Measurements from ENCODE around the gene CPZ.

The CPZ gene

GRCh38 chr4:8579526-8580320, 12.8 kb upstream of the CPZ start:
- DNase-seq (no peak), ATAC-seq (replicated peaks) (no peak)
- H3K27me3 Mint-ChIP-seq, result peaks cover 49 to 50% of the 10 kb centered on the region in 2 donors
- H3K4me3 Mint-ChIP-seq, result no peak overlapping the region
- no peak overlapping the region for H3K27ac Mint-ChIP-seq
- no peaks in the 10 kb centered on the region for H3K4me1 Mint-ChIP-seq (ENCODE audit: low read depth in 2 of 2)
- H3K36me3 Mint-ChIP-seq (ENCODE audit: insufficient read depth), result no peaks in the 10 kb centered on the region
- no peaks in the 10 kb centered on the region for H3K9me3 Mint-ChIP-seq

DNA sequence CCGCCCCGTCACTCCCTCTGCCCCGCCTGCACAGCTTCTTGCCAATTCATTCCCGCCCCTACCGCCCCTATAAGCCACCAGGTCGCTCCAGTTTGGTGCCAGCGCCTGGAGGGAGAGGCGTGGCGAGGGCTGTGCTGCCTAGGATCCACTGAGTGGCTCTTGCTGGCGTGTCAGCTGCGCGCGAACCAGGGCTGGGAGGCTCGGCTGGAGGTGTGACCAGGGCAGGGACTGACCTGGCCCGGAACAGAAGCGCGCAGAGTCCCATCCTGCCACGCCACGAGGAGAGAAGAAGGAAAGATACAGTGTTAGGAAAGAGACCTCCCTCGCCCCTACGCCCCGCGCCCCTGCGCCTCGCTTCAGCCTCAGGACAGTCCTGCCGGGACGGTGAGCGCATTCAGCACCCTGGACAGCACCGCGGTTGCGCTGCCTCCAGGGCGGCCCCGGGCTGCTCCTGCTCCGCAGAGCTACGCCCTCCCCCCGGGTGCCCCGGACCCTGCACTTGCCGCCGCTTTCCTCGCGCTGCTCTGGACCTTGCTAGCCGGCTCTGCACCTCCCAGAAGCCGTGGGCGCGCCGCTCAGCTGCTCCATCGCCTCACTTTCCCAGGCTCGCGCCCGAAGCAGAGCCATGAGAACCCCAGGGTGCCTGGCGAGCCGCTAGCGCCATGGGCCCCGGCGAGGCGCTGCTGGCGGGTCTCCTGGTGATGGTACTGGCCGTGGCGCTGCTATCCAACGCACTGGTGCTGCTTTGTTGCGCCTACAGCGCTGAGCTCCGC, 12.1 kb upstream of the CPZ start, which contains the start of gene GPR78:
Gene GPR78, plus strand, starts transcription at position 72 of the 773 bp plus-strand sequence. Its CDS starts 591 bp downstream, at position 663.
- Mint-ChIP-seq H3K4me3 (no peak within 1 kb of the TSS), H3K27me3 (peaks cover 48 to 56% of the 10 kb centered on the region in 2 donors)
- DNase-seq, result no peak

DNA sequence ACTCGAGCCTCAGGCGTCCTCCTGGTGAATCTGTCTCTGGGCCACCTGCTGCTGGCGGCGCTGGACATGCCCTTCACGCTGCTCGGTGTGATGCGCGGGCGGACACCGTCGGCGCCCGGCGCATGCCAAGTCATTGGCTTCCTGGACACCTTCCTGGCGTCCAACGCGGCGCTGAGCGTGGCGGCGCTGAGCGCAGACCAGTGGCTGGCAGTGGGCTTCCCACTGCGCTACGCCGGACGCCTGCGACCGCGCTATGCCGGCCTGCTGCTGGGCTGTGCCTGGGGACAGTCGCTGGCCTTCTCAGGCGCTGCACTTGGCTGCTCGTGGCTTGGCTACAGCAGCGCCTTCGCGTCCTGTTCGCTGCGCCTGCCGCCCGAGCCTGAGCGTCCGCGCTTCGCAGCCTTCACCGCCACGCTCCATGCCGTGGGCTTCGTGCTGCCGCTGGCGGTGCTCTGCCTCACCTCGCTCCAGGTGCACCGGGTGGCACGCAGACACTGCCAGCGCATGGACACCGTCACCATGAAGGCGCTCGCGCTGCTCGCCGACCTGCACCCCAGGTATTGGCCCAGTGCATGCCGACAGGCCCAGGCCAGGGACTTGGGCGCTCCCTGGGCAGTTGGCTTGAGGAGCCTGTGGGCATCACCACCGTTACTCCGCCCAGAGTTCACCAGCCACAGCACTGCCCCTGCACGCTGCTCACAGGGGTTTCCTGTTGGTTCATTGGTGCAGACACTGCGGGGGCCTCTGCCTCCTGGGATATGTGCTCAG, 11.3 kb upstream of the CPZ start:
- Mint-ChIP-seq H3K4me1 (ENCODE audit: low read depth in 2 of 2) (no peaks in the 10 kb centered on the region), H3K27me3 (peaks cover 42 to 64% of the 10 kb centered on the region in 2 donors), H3K4me3 (no peak overlapping the region), H3K36me3 (ENCODE audit: insufficient read depth) (no peaks in the 10 kb centered on the region), H3K27ac (no peak overlapping the region), H3K9me3 (no peaks in the 10 kb centered on the region)
- DNase-seq (no peak), ATAC-seq (replicated peaks) (no peak)

More for the DNA sequence above, 12.1 kb upstream of the CPZ start, which contains the start of gene GPR78:
- H3K36me3 Mint-ChIP-seq (ENCODE audit: insufficient read depth), result no peaks in the 10 kb centered on the region
- ATAC-seq (replicated peaks), result no peak
- H3K9me3 Mint-ChIP-seq, result no peaks in the 10 kb centered on the region
- no peak within 1 kb of the TSS for H3K27ac Mint-ChIP-seq
- no peaks in the 10 kb centered on the region for H3K4me1 Mint-ChIP-seq (ENCODE audit: low read depth in 2 of 2)

DNA sequence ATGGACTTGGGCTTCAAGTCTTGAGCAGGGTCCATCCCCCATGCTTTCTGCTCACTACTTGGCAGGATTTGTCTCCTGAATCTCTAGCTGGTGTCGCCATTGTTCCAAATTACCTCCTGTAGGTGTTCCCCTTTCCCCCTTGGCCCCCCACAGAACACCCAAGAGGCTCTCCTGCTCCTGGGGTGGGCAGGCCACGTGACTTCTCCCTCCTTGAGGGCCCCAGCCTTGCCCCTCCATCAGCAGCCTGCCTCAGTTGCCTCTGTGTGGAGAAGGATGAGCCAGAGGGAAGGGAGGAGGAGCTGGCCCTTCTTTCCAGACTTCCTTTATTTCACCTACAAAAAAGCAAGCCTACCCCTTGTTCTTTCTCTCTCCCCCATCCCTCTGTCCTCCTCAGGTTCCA, 10.5 kb upstream of the CPZ start:
- Mint-ChIP-seq H3K27me3 (peaks cover 43 to 68% of the 10 kb centered on the region in 2 donors), H3K9me3 (no peaks in the 10 kb centered on the region), H3K27ac (no peak overlapping the region), H3K36me3 (ENCODE audit: insufficient read depth) (no peaks in the 10 kb centered on the region), H3K4me1 (ENCODE audit: low read depth in 2 of 2) (peaks cover 0 to 1% of the 10 kb centered on the region in 2 donors), H3K4me3 (no peak overlapping the region)
- ATAC-seq (replicated peaks) (no peak), DNase-seq (no peak)

- no peak overlapping the region for H3K4me3 Mint-ChIP-seq
- ATAC-seq (replicated peaks) (no peak), DNase-seq (no peak)
- no peak overlapping the region for H3K27ac Mint-ChIP-seq
- H3K9me3 Mint-ChIP-seq, result no peaks in the 10 kb centered on the region
- H3K4me1 Mint-ChIP-seq (ENCODE audit: low read depth in 2 of 2), result peaks cover 0 to 1% of the 10 kb centered on the region in 2 donors
- H3K36me3 Mint-ChIP-seq (ENCODE audit: insufficient read depth), result no peaks in the 10 kb centered on the region
- H3K27me3 Mint-ChIP-seq, result peaks cover 43 to 68% of the 10 kb centered on the region in 2 donors
These were observed 10.1 kb upstream of the CPZ start for GRCh38 chr4:8582436-8582835.

DNA sequence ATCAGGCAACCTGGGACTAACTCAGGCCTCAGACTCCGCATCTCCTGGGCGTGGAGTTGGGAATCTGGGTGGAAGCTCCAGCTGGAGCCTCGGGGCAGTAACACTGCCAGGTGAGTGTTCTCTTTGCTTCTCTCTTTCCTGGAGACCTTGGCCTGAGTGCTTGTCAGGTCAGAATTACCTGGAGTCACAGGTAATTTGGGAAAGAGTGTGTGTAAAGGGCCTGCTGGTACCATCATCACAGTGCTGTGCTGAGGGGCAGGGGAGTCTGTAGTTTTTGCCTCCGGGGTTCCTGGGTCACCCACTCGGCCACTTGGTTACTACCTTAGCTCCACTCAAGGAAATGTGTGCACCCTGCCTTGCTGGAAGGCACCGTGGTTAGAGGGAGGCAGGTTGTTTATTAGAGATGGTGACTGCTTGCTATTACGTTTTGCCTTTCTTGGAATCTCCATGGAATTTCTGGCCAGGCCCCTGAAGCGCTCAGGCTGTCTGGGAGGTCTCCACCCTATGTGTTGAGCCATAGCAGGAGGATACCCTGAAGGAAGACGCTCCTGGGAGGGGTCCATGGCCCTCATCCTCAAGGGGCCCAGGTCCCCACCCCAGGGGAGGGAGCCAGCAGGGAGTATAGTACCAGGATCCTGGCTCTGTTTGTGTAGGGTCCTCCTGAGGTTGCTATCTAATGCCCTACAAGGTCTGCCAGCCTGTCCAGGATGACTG, 9.5 kb upstream of the CPZ start:
- Mint-ChIP-seq H3K27ac (no peak overlapping the region), H3K9me3 (no peaks in the 10 kb centered on the region)

GRCh38 chr4:8583655-8584025, 8.9 kb upstream of the CPZ start:
- Mint-ChIP-seq H3K4me1 (ENCODE audit: low read depth in 2 of 2) (peaks cover 0 to 1% of the 10 kb centered on the region in 2 donors), H3K36me3 (ENCODE audit: insufficient read depth) (no peaks in the 10 kb centered on the region), H3K27me3 (peaks cover 33 to 70% of the 10 kb centered on the region in 2 donors), H3K27ac (no peak overlapping the region), H3K4me3 (no peak overlapping the region), H3K9me3 (no peaks in the 10 kb centered on the region)
- no peak for DNase-seq
- ATAC-seq (replicated peaks), result no peak

More for the DNA sequence above, 9.5 kb upstream of the CPZ start:
- peaks cover 0 to 1% of the 10 kb centered on the region in 2 donors for H3K4me1 Mint-ChIP-seq (ENCODE audit: low read depth in 2 of 2)
- H3K27me3 Mint-ChIP-seq, result peaks cover 38 to 68% of the 10 kb centered on the region in 2 donors
- DNase-seq (no peak), ATAC-seq (replicated peaks) (no peak)
- H3K4me3 Mint-ChIP-seq, result no peak overlapping the region
- no peaks in the 10 kb centered on the region for H3K36me3 Mint-ChIP-seq (ENCODE audit: insufficient read depth)

- DNase-seq, result no peak
- Mint-ChIP-seq H3K4me1 (ENCODE audit: low read depth in 2 of 2) (peaks cover 0 to 1% of the 10 kb centered on the region in 2 donors), H3K27ac (no peak overlapping the region), H3K36me3 (ENCODE audit: insufficient read depth) (no peaks in the 10 kb centered on the region), H3K4me3 (no peak overlapping the region), H3K9me3 (no peaks in the 10 kb centered on the region), H3K27me3 (peaks cover 24 to 68% of the 10 kb centered on the region in 2 donors)
- ATAC-seq (replicated peaks), result no peak
These were observed 7.4 kb upstream of the CPZ start for GRCh38 chr4:8585186-8585585.

GRCh38 chr4:8585721-8586212, 6.8 kb upstream of the CPZ start:
- ATAC-seq (replicated peaks) (no peak), DNase-seq (no peak)
- Mint-ChIP-seq H3K27ac (no peak overlapping the region), H3K36me3 (ENCODE audit: insufficient read depth) (peaks cover 3% of the 10 kb centered on the region), H3K4me1 (ENCODE audit: low read depth in 2 of 2) (peaks cover 0 to 1% of the 10 kb centered on the region in 2 donors), H3K9me3 (no peaks in the 10 kb centered on the region), H3K27me3 (peaks cover 30 to 74% of the 10 kb centered on the region in 2 donors), H3K4me3 (no peak overlapping the region)

DNA sequence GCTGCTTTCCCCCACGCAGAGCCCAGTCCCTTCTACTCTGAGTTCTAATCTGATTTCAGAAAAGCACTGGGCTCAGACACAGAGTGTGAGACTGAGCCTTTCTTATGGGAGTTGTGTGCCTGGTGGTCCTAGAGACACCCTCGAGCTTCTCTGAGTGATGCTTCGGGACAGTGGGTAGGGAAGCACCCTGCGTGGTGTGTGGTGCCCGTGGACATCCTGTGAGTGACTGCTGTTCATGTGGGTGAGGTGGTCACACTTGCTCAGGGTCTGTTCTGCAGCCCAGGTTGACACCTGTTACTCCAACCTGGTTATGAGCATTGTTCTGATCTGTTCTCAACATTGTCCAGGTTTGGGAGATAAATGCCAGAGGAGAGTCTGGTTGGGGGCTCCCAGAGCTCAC, 6.3 kb upstream of the CPZ start:
- Mint-ChIP-seq H3K9me3 (no peaks in the 10 kb centered on the region), H3K36me3 (ENCODE audit: insufficient read depth) (peaks cover 3% of the 10 kb centered on the region), H3K27ac (no peak overlapping the region), H3K4me3 (no peak overlapping the region), H3K4me1 (ENCODE audit: low read depth in 2 of 2) (peaks cover 0 to 1% of the 10 kb centered on the region in 2 donors), H3K27me3 (peaks cover 35 to 79% of the 10 kb centered on the region in 2 donors)
- DNase-seq (no peak), ATAC-seq (replicated peaks) (no peak)

- H3K9me3 Mint-ChIP-seq, result no peaks in the 10 kb centered on the region
- H3K27me3 Mint-ChIP-seq, result peaks cover 39 to 83% of the 10 kb centered on the region in 2 donors
- peaks cover 0 to 1% of the 10 kb centered on the region in 2 donors for H3K4me1 Mint-ChIP-seq (ENCODE audit: low read depth in 2 of 2)
- no peak for ATAC-seq (replicated peaks)
- DNase-seq, result no peak
- H3K27ac Mint-ChIP-seq, result no peak overlapping the region
- H3K4me3 Mint-ChIP-seq, result no peak overlapping the region
- H3K36me3 Mint-ChIP-seq (ENCODE audit: insufficient read depth), result peaks cover 3% of the 10 kb centered on the region
These were observed 5.7 kb upstream of the CPZ start for GRCh38 chr4:8586671-8587468.
